Stimulated activated CD8-positive, alpha-beta memory T cell treated with anti-CD3 and anti-CD28 coated beads, Interleukin-12 subunit alpha, Interleukin-12 subunit beta, amount 100 ng/mL, for 24 hours (primary cell): Measurements from ENCODE around the gene PARG.
"Not testable (repeated sequence)": the region's sequence is repeated elsewhere in the genome, so short reads cannot be mapped to it uniquely, and the experiment has no call there.

Source experiments
- DNase-seq: peaks from one replicate; pipeline ENCODE4 v3.0.0-alpha.2; 2020; ENCODE audit errors: extremely low read depth

PARG gene

DNA sequence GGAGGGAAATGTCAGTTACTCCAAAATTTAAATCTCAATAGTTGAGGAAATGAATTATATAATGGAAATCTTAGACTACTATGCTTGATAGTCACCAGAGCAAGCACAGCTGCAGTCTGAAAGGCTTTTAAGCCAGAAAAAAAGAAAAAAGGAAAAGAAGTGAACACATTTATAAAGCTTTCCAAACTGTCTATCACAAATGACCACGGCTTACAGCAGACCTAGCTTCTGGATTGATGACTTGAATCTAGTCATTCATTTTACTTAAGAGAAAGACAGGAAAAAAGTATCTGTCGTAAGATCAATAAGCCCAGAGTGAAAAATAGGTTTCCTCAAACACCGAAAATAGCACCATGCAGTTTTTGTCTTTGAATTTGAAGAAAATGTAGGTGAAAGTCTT is 111.8 kb downstream of the PARG start:
- no peak for DNase-seq

GRCh38 chr10:49827297-49827696 is 114.5 kb downstream of the PARG start:
- no peak for DNase-seq

DNA sequence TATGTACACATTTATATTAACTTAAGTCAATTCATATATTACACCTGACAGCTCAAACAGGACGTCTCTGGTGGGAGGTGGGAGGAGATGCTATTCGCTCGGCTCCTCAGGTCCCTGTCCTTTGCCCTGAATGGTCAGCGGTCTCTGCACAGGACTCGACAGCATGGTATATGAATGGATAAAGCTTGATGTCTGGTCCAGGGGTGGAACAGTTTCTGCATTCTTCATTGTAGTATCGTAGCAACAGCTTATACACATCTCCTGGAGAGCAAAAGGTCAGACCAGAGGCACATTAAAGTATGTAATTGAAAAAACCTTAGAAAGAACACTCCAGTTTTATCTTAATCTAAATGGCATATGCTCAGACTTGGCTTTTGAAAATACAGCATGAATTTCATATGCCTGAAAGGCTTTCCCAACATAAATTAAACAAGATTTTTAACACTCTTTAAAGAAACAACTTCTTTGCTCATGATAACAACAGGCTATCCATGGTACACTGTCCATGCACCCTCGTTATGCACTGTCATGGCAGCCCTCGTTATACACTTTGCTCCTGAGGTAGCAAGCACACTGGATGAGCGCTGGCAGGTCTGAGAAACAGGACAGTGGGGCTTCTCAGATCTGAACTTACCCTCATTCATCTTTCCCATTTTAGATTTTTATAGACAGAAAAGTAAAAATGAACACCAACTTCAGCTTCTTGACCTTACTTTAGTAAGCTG is 122.4 kb downstream of the PARG start:
- DNase-seq, result no peak

DNA sequence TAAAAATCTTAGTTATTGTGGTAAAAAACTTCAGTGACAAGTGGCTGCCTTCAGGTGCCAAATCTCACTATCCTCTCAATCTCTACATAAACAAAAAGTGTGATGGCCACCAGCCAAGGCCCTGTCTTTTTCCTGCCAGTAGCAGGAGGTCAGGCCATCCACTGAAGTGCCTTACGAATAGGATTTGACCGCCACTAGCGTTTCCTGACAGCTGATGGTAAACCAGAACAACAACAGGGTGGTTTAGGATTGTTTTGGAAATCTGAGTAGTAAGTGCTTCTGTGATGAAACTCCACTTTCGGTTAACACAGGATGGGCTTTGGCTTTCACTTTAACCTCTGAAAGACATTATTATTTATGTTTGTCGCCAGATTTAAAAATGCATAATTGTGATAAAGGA is 124.0 kb downstream of the PARG start:
- DNase-seq, result no peak

DNA sequence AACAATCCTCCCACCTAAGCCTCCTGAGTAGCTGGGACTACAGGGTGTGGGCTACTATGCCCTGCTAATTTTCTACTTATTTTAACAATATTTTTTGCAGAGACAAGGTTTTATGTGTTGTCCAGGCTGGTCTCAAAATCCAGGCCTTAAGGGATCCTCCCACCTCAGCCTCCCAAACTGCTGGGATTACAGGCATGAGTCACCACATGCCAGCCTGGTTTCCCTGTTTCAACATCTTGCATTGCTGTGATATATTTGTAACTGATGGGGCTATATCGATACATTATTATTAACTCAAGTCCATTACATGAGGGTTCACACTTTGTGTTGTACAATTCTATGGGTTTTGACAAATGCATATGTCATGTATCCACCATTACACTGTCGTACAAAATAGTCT is 137.8 kb downstream of the PARG start:
- no peak for DNase-seq

DNA sequence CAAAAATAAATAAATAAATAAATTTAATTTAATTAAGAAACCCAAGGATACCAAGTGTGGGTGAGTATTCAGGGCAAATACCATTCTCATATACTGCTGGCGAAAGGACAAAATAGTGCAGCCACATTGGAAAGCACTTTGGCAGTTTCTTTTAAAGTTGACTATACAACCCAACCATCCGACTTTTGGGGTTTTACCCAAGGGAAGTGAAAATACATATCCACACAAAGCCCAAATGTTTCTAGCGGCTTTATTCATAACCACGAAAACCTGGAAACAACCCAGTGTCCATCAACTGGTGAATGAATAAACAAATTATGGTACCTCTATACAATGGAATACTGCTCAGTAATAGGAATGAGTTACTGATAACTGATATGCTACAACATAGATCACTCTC is 143.6 kb downstream of the PARG start:
- DNase-seq, result no peak

- no peak for DNase-seq
These were observed 150.7 kb downstream of the PARG start for GRCh38 chr10:49791100-49791499.

- DNase-seq, result no peak
These were observed 157.1 kb downstream of the PARG start for GRCh38 chr10:49784681-49785080.

GRCh38 chr10:49783645-49784044 is 158.2 kb downstream of the PARG start:
- DNase-seq, result no peak

GRCh38 chr10:49781247-49781646 is 160.6 kb downstream of the PARG start:
- no peak for DNase-seq

DNA sequence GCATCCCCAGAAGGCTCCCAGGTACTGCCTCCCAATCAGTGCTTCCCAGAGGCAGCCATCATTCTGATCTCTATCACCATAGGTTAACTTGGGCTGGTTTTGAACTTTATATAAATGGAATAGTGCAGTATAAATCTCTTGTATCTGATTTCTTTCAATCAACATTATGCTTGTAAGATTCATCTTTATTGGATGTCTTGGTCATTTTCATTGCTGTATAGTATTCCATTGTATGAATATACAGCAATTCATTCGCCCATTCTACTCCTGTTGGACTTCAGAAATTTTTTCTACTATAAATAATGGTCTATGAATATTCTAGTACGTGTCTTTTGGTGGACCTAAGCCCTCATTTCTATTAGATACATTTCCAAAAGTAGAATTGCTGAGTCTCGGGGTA is 163.6 kb downstream of the PARG start:
- DNase-seq, result no peak

DNA sequence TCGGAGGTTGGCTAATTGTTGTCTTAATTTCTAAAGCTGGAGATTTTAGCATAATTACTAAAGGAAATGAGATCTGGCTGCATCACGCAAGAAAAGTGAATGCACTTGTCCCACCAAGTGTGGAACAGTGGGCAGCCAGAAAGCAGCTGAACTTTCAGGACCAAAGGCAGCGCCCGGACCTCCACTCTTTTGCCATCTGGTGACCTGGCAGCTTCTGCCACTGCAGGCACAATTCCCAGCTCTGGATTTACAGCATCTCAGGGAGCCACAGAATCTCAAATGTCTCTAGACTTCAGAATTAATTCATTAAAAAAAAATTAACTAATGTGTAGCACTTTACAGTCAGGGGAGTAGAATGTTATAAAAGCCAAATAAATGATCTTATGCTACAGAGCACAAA is 165.0 kb downstream of the PARG start:
- DNase-seq, result no peak

GRCh38 chr10:49775014-49775413 is 166.8 kb downstream of the PARG start:
- no peak for DNase-seq

DNA sequence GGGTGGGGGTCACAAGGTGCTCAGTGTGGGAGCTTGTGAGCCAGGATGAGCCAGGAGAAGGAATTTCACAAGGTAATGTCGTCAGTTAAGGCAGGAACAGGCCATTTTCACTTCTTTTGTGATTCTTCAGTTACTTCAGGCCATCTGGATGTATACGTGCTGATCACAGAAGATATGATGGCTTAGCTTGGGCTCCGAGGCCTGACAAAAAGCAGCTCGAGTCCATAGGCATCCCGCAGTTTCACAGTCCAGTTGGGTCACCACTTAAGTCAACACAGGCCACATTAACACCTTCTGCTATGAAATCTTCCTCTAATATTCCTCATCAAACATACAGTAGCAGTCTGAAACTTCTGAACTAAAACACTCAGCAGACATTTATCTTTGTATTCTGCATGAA is 168.9 kb downstream of the PARG start:
- not testable (repeated sequence) for DNase-seq

DNA sequence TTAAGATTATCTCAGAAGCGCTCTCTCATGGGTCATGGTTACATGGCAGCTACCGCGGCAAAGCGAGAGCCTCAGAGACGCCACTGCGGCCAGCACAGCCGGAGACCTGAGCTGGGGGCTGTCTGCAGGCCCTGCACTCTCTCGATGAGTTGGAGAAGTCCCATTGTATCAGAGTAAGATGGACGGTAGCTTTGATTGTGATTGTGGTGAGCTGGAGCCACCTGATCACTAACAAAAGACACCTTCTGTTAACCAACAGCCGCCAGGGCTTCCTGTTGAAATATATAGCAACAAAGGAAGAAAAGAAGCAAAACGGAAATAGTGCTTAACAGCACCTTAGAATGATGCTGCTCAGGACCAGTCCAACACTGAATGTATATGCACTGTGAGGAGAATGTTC is 170.8 kb downstream of the PARG start:
- DNase-seq, result not testable (repeated sequence)

- DNase-seq, result no peak
These were observed 172.1 kb downstream of the PARG start for GRCh38 chr10:49769692-49770091.

- no peak for DNase-seq
These were observed 173.1 kb downstream of the PARG start for GRCh38 chr10:49768731-49769130.

- DNase-seq, result no peak
These were observed 173.5 kb downstream of the PARG start for GRCh38 chr10:49768329-49768728.
